ENCODE measurements around the gene DTWD2.
"Not testable (repeated sequence)": the region's sequence is repeated elsewhere in the genome, so short reads cannot be mapped to it uniquely, and the experiment has no call there.

The DTWD2 gene

DNA sequence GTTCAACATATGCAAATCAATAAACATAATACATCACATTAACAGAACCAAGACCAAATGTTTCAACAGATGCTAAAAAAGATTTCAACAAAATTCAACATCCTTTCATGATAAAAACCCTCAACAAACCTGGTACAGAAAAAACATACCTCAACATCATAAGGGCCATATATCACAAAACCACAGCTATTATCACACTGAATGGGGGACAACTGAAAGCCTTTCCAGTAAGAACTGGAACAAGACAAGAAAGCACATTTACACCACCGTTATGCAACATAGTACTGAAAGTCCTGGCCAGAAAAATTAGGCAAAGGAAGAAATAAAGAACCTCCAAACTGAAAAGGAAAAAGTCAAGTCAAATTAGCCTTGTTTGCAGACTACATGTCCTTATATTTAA, 93.6 kb downstream of the DTWD2 start:
- TF ChIP-seq, protein P1, sequence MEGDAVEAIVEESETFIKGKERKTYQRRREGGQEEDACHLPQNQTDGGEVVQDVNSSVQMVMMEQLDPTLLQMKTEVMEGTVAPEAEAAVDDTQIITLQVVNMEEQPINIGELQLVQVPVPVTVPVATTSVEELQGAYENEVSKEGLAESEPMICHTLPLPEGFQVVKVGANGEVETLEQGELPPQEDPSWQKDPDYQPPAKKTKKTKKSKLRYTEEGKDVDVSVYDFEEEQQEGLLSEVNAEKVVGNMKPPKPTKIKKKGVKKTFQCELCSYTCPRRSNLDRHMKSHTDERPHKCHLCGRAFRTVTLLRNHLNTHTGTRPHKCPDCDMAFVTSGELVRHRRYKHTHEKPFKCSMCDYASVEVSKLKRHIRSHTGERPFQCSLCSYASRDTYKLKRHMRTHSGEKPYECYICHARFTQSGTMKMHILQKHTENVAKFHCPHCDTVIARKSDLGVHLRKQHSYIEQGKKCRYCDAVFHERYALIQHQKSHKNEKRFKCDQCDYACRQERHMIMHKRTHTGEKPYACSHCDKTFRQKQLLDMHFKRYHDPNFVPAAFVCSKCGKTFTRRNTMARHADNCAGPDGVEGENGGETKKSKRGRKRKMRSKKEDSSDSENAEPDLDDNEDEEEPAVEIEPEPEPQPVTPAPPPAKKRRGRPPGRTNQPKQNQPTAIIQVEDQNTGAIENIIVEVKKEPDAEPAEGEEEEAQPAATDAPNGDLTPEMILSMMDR (IDR thresholded peaks at IDR 0.05), result no peak
- no peaks in the 10 kb centered on the region for H3K36me3 ChIP-seq
- H3K4me3 ChIP-seq (ENCODE audit: low read depth in 1 of 2, low read length in 1 of 2), result no peak overlapping the region
- H3K4me1 ChIP-seq (ENCODE audit: control insufficient read depth in 1 of 2, insufficient read depth in 1 of 2, low read depth in 1 of 2, low read length in 1 of 2), result peaks cover 11 to 16% of the 10 kb centered on the region in 2 experiments
- no peaks in the 10 kb centered on the region for H3K9me3 ChIP-seq
- H3K27me3 ChIP-seq, result no peaks in the 10 kb centered on the region
- H3K27ac ChIP-seq, result no peak overlapping the region

DNA sequence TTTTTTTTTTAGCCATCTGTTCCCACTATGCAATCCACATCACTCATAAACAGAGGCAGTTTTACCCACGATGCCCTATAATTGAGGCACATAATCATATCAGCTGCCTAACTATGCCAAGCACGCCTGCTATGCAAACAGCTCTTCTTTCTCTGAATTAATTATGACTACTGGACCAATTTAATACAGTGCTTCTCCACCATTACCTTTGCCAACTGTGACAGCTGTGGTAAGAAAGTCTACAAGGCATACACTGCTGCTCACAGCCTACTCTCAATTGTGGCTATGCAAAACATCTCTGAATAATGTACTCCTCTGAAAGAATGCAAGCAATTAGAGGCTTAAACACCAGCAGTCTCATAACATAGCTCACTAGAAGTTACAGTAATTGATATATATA, 97.1 kb downstream of the DTWD2 start:
- TF ChIP-seq, protein P1 (IDR thresholded peaks at IDR 0.05), result no peak
- Histone ChIP-seq H3K36me3 (no peaks in the 10 kb centered on the region), H3K4me3 (ENCODE audit: low read depth in 1 of 2, low read length in 1 of 2) (no peak overlapping the region), H3K4me1 (ENCODE audit: control insufficient read depth in 1 of 2, insufficient read depth in 1 of 2, low read depth in 1 of 2, low read length in 1 of 2) (peaks cover 11 to 16% of the 10 kb centered on the region in 2 experiments), H3K27ac (no peak overlapping the region), H3K27me3 (no peaks in the 10 kb centered on the region), H3K9me3 (no peaks in the 10 kb centered on the region)

DNA sequence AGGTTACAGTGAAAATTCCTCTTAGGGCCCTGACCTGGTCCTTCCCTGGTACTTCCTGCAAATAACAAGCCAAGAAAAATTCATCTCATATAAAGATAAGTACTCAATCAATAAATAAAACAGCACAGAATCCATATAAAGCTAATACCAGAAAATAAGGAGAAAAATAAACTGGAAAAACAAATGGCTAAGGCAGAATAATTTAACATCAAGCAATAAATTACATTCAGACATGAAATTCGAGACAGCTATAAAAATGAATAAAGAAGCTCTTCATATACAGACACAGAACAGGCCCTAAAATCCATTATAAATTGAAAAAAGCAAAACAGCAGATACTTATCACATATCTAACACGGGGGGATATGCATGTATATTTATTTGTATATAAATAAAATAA, 99.2 kb downstream of the DTWD2 start:
- no peaks in the 10 kb centered on the region for H3K9me3 ChIP-seq
- no peak overlapping the region for H3K4me3 ChIP-seq (ENCODE audit: low read depth in 1 of 2, low read length in 1 of 2)
- H3K27me3 ChIP-seq, result no peaks in the 10 kb centered on the region
- H3K27ac ChIP-seq, result no peak overlapping the region
- no peaks in the 10 kb centered on the region for H3K36me3 ChIP-seq
- TF ChIP-seq, protein P1 (IDR thresholded peaks at IDR 0.05), result no peak
- peaks cover 1 to 10% of the 10 kb centered on the region in 2 experiments for H3K4me1 ChIP-seq (ENCODE audit: control insufficient read depth in 1 of 2, insufficient read depth in 1 of 2, low read depth in 1 of 2, low read length in 1 of 2)

DNA sequence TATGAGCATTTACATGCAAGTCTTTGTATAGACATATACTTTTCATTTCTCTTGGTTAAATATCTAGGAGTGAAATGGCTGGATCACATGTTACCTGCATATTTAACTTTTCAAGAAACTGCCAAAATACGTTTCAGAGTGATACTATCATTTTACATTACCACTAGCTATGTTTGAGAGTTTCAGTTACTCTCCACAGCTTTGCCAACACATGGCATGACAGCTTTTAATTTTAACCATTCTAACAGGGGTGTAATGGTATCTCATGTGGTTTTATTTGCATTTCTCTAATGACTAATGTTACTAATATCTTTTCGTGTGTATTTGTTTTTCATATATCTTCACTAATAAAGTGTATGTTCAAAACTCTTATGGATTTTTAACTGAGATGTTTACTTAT, 99.8 kb downstream of the DTWD2 start:
- H3K9me3 ChIP-seq, result no peaks in the 10 kb centered on the region
- TF ChIP-seq, protein P1 (IDR thresholded peaks at IDR 0.05), result no peak
- no peak overlapping the region for H3K27ac ChIP-seq
- no peaks in the 10 kb centered on the region for H3K27me3 ChIP-seq
- peaks cover 7 to 10% of the 10 kb centered on the region in 2 experiments for H3K4me1 ChIP-seq (ENCODE audit: control insufficient read depth in 1 of 2, insufficient read depth in 1 of 2, low read depth in 1 of 2, low read length in 1 of 2)
- H3K4me3 ChIP-seq (ENCODE audit: low read depth in 1 of 2, low read length in 1 of 2), result no peak overlapping the region
- no peaks in the 10 kb centered on the region for H3K36me3 ChIP-seq

DNA sequence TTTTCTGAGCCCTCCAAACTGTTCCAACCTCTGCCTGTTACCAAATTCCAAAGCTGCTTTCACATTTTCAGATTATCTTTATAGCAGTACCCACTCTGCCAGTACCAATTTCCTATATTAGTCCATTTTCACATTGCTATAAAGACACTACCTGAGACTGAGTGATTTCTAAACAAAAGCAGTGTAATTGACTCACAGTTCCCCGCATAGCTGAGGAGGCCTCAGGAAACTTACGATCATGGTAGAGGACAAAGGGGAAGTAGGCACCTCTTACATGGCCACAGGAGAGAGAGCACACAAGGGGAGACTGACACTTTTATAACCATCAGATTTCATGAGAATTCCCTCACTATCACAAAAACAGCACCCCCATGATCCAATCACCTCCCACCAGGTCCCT, 105.0 kb downstream of the DTWD2 start:
- Histone ChIP-seq H3K27me3 (no peaks in the 10 kb centered on the region), H3K36me3 (no peaks in the 10 kb centered on the region), H3K4me3 (ENCODE audit: low read depth in 1 of 2, low read length in 1 of 2) (no peak overlapping the region), H3K9me3 (no peaks in the 10 kb centered on the region), H3K4me1 (ENCODE audit: control insufficient read depth in 1 of 2, insufficient read depth in 1 of 2, low read depth in 1 of 2, low read length in 1 of 2) (peaks cover 31 to 36% of the 10 kb centered on the region in 2 experiments), H3K27ac (peak overlapping the region; percentile 45)
- TF ChIP-seq, protein P1 (IDR thresholded peaks at IDR 0.05), result no peak

DNA sequence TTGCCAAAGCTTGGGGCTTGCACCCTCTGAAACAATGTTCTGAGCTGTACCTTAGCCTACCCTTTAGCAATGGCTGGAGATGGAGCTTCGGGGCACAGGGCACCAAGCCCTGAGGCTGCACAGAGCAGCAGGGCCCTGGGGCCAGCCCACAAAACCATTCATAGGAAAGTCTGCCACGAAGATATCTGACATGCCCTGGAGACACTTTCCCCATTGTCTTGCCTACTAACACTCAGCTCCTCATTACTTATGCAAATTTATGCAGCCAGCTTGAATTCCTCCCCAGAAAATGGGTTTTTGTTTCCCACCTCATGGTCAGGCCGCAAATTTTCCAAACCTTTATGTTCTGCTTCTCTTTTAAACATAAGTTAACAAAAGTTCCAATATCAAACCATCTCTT, 105.7 kb downstream of the DTWD2 start:
- Histone ChIP-seq H3K9me3 (no peaks in the 10 kb centered on the region), H3K27me3 (no peaks in the 10 kb centered on the region), H3K36me3 (no peaks in the 10 kb centered on the region), H3K4me1 (ENCODE audit: control insufficient read depth in 1 of 2, insufficient read depth in 1 of 2, low read depth in 1 of 2, low read length in 1 of 2) (peaks cover 31 to 36% of the 10 kb centered on the region in 2 experiments), H3K27ac (no peak overlapping the region), H3K4me3 (ENCODE audit: low read depth in 1 of 2, low read length in 1 of 2) (no peak overlapping the region)
- TF ChIP-seq, protein P1 (IDR thresholded peaks at IDR 0.05), result no peak

DNA sequence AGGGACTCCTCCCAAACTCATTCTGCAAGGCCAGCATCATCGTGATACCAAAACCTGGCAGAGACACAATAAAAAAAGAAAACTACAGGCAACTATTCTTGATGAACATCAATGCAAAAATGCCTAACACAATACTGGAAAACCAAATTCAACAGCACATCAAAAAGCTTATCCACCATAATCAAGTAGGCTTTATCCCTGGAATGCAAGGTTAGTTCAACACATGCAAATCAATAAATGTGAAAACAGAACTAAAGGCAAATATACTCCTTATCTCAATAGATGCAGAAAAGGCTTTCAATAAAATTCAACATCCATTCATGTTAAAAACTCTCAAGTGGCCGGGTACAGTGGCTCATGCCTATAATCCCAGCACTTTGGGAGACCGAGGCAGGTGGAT, 111.5 kb downstream of the DTWD2 start:
- H3K27ac ChIP-seq; H3K4me3 ChIP-seq (ENCODE audit: low read depth in 1 of 2, low read length in 1 of 2); H3K27me3 ChIP-seq; H3K36me3 ChIP-seq; H3K9me3 ChIP-seq: not testable (repeated sequence)
- H3K4me1 ChIP-seq (ENCODE audit: control insufficient read depth in 1 of 2, insufficient read depth in 1 of 2, low read depth in 1 of 2, low read length in 1 of 2), result peaks cover 6 to 11% of the 10 kb centered on the region in 2 experiments
